GM19372 (cell line): ENCODE data around the gene CSF1.

Experiments used
- ATAC-seq: cut with Tn5 transposase; IDR thresholded peaks from one replicate; pipeline ENCODE4 v1.9.1; 2021; ENCODE audit warnings: mild to moderate bottlenecking, low read depth, moderate library complexity; ENCODE audit not compliant: unreplicated experiment

Gene CSF1

DNA sequence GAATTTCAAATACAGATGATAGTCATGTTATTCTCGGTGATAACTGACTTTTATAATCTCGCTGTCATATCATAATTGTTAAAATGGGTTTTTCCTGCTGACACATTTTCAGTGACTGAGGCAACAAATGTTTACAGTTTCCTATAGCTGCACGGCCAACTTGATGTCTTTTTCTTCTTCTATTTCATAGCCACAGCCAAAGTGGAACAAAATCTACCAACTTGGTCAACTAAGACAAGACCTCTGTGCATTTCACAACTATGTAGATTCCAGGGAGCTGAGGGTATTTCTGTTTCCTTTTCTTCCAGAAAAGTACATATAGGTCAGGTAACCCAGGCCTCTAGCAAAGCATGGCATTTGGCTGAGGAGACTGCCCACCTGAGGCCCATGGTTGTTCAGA is 63.5 kb downstream of the CSF1 start:
- ATAC-seq: no peak

GRCh38 chr1:109975718-109976117 is 65.1 kb downstream of the CSF1 start:
- ATAC-seq: no peak

GRCh38 chr1:109976762-109977161 is 66.1 kb downstream of the CSF1 start:
- no peak for ATAC-seq

- no peak for ATAC-seq
Measured at GRCh38 chr1:109977225-109977624, 66.6 kb downstream of the CSF1 start.

DNA sequence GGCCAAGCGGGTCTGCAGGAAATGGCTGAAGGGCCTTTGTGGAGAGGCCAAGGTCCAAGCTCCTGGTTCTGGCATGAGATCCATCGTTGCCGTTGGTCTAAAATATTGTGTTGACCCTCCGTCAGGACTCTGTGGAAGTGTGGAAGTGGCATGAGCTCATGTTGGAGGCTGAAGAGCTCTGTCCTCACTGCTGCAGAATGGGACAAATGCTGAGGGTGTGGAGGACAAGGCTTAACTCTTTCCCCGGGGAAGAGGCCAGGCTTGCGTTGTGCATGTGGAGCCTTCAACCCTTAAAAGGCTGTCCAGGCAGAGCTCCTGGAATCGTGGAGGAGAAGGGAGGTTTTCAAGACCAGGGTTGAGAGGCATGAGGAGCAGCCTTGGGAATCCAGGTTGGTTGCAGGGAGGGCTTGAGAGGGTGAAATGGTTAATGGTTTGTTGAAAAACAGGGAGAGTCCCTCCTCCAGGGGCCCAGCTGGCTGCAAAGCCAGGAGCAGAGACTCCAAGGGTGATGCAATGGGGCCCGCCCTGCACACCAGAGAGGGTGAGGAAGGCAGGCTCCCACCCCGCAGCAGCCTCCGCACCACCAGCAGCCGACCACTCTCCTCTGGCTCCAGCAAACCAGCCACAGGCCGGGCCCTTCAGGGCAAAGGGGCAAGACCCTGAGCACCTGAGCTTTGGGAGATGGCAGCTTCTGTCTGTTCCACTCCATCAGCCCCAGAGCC is 67.2 kb downstream of the CSF1 start:
- no peak for ATAC-seq

DNA sequence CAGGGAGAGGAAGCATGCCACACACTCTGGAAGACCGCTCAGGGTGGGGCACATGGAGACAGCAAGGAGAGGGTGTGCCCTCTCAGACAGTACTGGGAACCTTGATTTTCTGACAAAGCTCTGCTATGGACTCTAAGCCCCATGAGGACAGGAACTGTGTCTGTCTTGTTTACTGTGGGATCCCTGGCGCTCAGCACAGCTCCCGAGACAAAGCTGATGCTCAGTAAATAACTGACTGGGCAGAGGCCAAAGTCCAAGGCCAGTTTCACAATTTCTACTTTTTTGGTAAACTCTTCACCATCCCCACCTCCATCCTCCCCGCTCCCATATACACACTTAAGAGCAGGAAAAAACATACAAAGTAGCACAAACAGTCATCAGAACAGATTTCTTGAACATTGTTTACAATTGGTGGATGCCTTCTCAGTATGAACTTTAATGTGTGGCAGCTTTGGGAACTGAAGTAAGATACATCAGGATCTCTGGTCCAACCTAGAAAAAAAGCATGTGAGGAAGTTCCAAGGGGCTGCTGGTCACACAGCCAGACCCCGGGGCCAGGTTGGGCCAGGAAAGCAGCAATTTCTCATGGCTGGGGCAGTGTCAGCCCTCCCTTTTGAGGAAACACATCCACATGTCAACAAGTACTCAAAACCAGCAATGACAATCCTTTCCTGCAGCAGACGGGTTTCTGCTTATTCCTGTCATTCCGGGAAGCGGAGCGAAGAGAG is 68.3 kb downstream of the CSF1 start:
- ATAC-seq: no peak

- no peak for ATAC-seq
Measured at GRCh38 chr1:109979489-109980091, 68.9 kb downstream of the CSF1 start.
